ENCODE measurements around the gene TSEN34.
"Not testable (repeated sequence)": the region's sequence is repeated elsewhere in the genome, so short reads cannot be mapped to it uniquely, and the experiment has no call there.

Gene TSEN34

GRCh38 chr19:54160854-54161253 is 30.3 kb upstream of the TSEN34 start:
- DNase-seq (ENCODE audit: low spot score) (no peak), FAIRE-seq (no peak)

GRCh38 chr19:54162241-54162805 is 28.8 kb upstream of the TSEN34 start:
- FAIRE-seq (no peak), DNase-seq (ENCODE audit: low spot score) (no peak)

GRCh38 chr19:54162884-54163283 is 28.2 kb upstream of the TSEN34 start:
- no peak for FAIRE-seq
- DNase-seq (ENCODE audit: low spot score) = no peak

GRCh38 chr19:54164369-54165068 is 26.6 kb upstream of the TSEN34 start:
- FAIRE-seq = no peak

GRCh38 chr19:54165222-54165621 is 25.9 kb upstream of the TSEN34 start:
- DNase-seq (ENCODE audit: low spot score) = no peak
- no peak for FAIRE-seq

More at GRCh38 chr19:54164369-54165068, 26.6 kb upstream of the TSEN34 start:
- no peak for DNase-seq (ENCODE audit: low spot score)

GRCh38 chr19:54168174-54168917 is 22.8 kb upstream of the TSEN34 start:
- FAIRE-seq (no peak), DNase-seq (ENCODE audit: low spot score) (peak; percentile 88)

- DNase-seq (ENCODE audit: low spot score) (no peak), FAIRE-seq (no peak)
Observed at GRCh38 chr19:54169149-54169740, 21.9 kb upstream of the TSEN34 start.

GRCh38 chr19:54171736-54172431 is 19.2 kb upstream of the TSEN34 start:
- not testable (repeated sequence) for FAIRE-seq; DNase-seq (ENCODE audit: low spot score)

GRCh38 chr19:54172471-54173358 is 18.4 kb upstream of the TSEN34 start, which contains the start of gene TMC4:
TSS of gene TMC4 (minus strand) at chr19:54173160. CDS start at chr19:54173117, 43 bp downstream.
- FAIRE-seq (no peak), DNase-seq (ENCODE audit: low spot score) (no peak)

- FAIRE-seq (no peak), DNase-seq (ENCODE audit: low spot score) (no peak)
Observed at GRCh38 chr19:54173359-54173699, 17.8 kb upstream of the TSEN34 start.

- FAIRE-seq (no peak), DNase-seq (ENCODE audit: low spot score) (no peak)
Observed at GRCh38 chr19:54173951-54174834, 16.9 kb upstream of the TSEN34 start.

GRCh38 chr19:54178581-54179261 is 12.4 kb upstream of the TSEN34 start:
- no peak for FAIRE-seq

GRCh38 chr19:54179262-54179852 is 11.8 kb upstream of the TSEN34 start:
- no peak for FAIRE-seq

More at GRCh38 chr19:54178581-54179261, 12.4 kb upstream of the TSEN34 start:
- no peak for DNase-seq (ENCODE audit: low spot score)

GRCh38 chr19:54179921-54180461 is 11.1 kb upstream of the TSEN34 start:
- DNase-seq (ENCODE audit: low spot score) (no peak), FAIRE-seq (no peak)

More at GRCh38 chr19:54179262-54179852, 11.8 kb upstream of the TSEN34 start:
- no peak for DNase-seq (ENCODE audit: low spot score)

GRCh38 chr19:54180691-54181091 is 10.4 kb upstream of the TSEN34 start:
- FAIRE-seq (no peak), DNase-seq (ENCODE audit: low spot score) (no peak)

- not testable (repeated sequence) for FAIRE-seq; DNase-seq (ENCODE audit: low spot score)
Observed at GRCh38 chr19:54181894-54182293, 9.2 kb upstream of the TSEN34 start.

- FAIRE-seq = no peak
- DNase-seq (ENCODE audit: low spot score) = no peak
Observed at GRCh38 chr19:54183431-54183830, 7.7 kb upstream of the TSEN34 start.

GRCh38 chr19:54186351-54186750 is 4.8 kb upstream of the TSEN34 start:
- no peak for FAIRE-seq
- no peak for DNase-seq (ENCODE audit: low spot score)
